Stimulated activated CD8-positive, alpha-beta memory T cell treated with anti-CD3 and anti-CD28 coated beads, Interleukin-12 subunit alpha, Interleukin-12 subunit beta, amount 100 ng/mL, for 24 hours (primary cell): ENCODE data around the gene ONECUT1.

Source experiments
- DNase-seq: peaks from one replicate; pipeline ENCODE4 v3.0.0-alpha.2; 2020; ENCODE audit errors: extremely low read depth

Gene ONECUT1

GRCh38 chr15:52782514-52782913 is 7.6 kb downstream of the ONECUT1 start:
- no peak for DNase-seq

- DNase-seq = no peak
These were observed 9.8 kb downstream of the ONECUT1 start for GRCh38 chr15:52780172-52780980.

- no peak for DNase-seq
These were observed 11.7 kb downstream of the ONECUT1 start for GRCh38 chr15:52778457-52778856.

GRCh38 chr15:52772766-52773165 is 17.4 kb downstream of the ONECUT1 start:
- no peak for DNase-seq

- DNase-seq = no peak
These were observed 24.4 kb downstream of the ONECUT1 start for GRCh38 chr15:52765785-52766184.

- DNase-seq = no peak
These were observed 25.4 kb downstream of the ONECUT1 start for GRCh38 chr15:52764731-52765130.

GRCh38 chr15:52762621-52763020 is 27.5 kb downstream of the ONECUT1 start:
- DNase-seq = no peak

- DNase-seq = no peak
These were observed 29.6 kb downstream of the ONECUT1 start for GRCh38 chr15:52760562-52760961.

GRCh38 chr15:52759969-52760368 is 30.2 kb downstream of the ONECUT1 start:
- no peak for DNase-seq

- no peak for DNase-seq
These were observed 32.6 kb downstream of the ONECUT1 start for GRCh38 chr15:52757496-52757895.

- DNase-seq = no peak
These were observed 38.6 kb downstream of the ONECUT1 start for GRCh38 chr15:52751522-52751921.

GRCh38 chr15:52749258-52749657 is 40.9 kb downstream of the ONECUT1 start:
- DNase-seq = no peak

- no peak for DNase-seq
These were observed 43.9 kb downstream of the ONECUT1 start for GRCh38 chr15:52746162-52746757.

GRCh38 chr15:52745326-52746161 is 44.6 kb downstream of the ONECUT1 start:
- no peak for DNase-seq

GRCh38 chr15:52738311-52738710 is 51.8 kb downstream of the ONECUT1 start:
- DNase-seq = no peak

- DNase-seq = no peak
These were observed 52.4 kb downstream of the ONECUT1 start for GRCh38 chr15:52737720-52738119.

GRCh38 chr15:52735231-52736089 is 54.7 kb downstream of the ONECUT1 start:
- peak; percentile 27 for DNase-seq

- no peak for DNase-seq
These were observed 55.8 kb downstream of the ONECUT1 start for GRCh38 chr15:52734329-52734728.

GRCh38 chr15:52733696-52734255 is 56.4 kb downstream of the ONECUT1 start:
- DNase-seq = no peak

GRCh38 chr15:52733088-52733487 is 57.0 kb downstream of the ONECUT1 start:
- no peak for DNase-seq

- DNase-seq = no peak
These were observed 57.6 kb downstream of the ONECUT1 start for GRCh38 chr15:52732551-52732950.
